HepG2 (cell line): Measurements from ENCODE around the gene TK1. TPM values are rescaled to one million over a fixed set of nuclear protein-coding genes. Genes with fewer than 3 reads are reported as not detected.

Experiments
- ARID4A ChIP-seq: sonication (generic); formaldehyde crosslinking; IDR thresholded peaks from 2 replicates; pipeline ENCODE4 v1.5.0; 2020; ENCODE audit warnings: mild to moderate bottlenecking, missing genetic modification reagents, borderline replicate concordance
- ATM ChIP-seq: fragments of 450-650 bp; IDR thresholded peaks from 2 replicates; pipeline ENCODE4 v1.7.1; 2017; ENCODE audit warnings: mild to moderate bottlenecking, borderline replicate concordance
- DR1 ChIP-seq: sonication (generic); formaldehyde crosslinking; IDR thresholded peaks from 2 replicates; pipeline ENCODE4 v1.8.0; 2021; ENCODE audit warnings: mild to moderate bottlenecking, missing genetic modification reagents, inconsistent platforms
- FOXO1 ChIP-seq: sonication (generic); formaldehyde crosslinking; IDR thresholded peaks from 2 replicates; pipeline ENCODE4 v1.4.0; 2020; ENCODE audit warnings: missing genetic modification reagents
- GTF3A ChIP-seq: sonication (generic); formaldehyde crosslinking; conservative IDR thresholded peaks from 2 replicates; pipeline ENCODE4 v1.4.0; 2020; ENCODE audit warnings: mild to moderate bottlenecking, missing genetic modification reagents
- MXD4 ChIP-seq: IDR thresholded peaks from 2 replicates; pipeline ENCODE4 v1.6.1; 2016; ENCODE audit warnings: mild to moderate bottlenecking, missing biosample characterization, missing genetic modification reagents
- NR2F1 ChIP-seq, 2 experiments: fragments of 450-650 bp in 1 of 2; formaldehyde crosslinking in 1 of 2; IDR thresholded peaks; 2 replicates each; pipeline versions ENCODE4 v1.5.0 to v1.6.1; 2016 to 2020; ENCODE audit warnings: mild to moderate bottlenecking in 1 of 2, missing compliant biosample characterization in 1 of 2, missing genetic modification reagents in 1 of 2, moderate library complexity in 1 of 2
- RBM39 ChIP-seq: fragments of 200-400 bp; formaldehyde crosslinking; IDR thresholded peaks from one replicate; pipeline ENCODE4 v1.6.1; 2018; ENCODE audit warnings: antibody characterized with exemption, mild to moderate bottlenecking, low read depth, low read length; ENCODE audit not compliant: poor library complexity, severe bottlenecking
- SCMH1 ChIP-seq: sonication (generic); formaldehyde crosslinking; IDR thresholded peaks from 2 replicates; pipeline ENCODE4 v1.9.0; 2021; ENCODE audit warnings: missing genetic modification reagents, mild to moderate bottlenecking, borderline replicate concordance
- SIN3A ChIP-seq: IDR thresholded peaks from 2 replicates; pipeline ENCODE4 v1.6.1; 2011; ENCODE audit warnings: low read depth, mild to moderate bottlenecking, control low read depth, low read length, borderline replicate concordance
- SNAPC4 ChIP-seq: sonication (generic); formaldehyde crosslinking; IDR thresholded peaks from 2 replicates; pipeline ENCODE4 v1.4.0; 2020; ENCODE audit warnings: mild to moderate bottlenecking, missing genetic modification reagents
- ZIK1 ChIP-seq: sonication (generic); formaldehyde crosslinking; IDR thresholded peaks from 2 replicates; pipeline ENCODE4 v1.5.0; 2020; ENCODE audit warnings: mild to moderate bottlenecking, low read depth, missing genetic modification reagents, borderline replicate concordance
- ZNF205 ChIP-seq: IDR thresholded peaks from 2 replicates; pipeline ENCODE4 v1.6.1; 2018; ENCODE audit warnings: missing biosample characterization, missing genetic modification reagents
- ZNF234 ChIP-seq: sonication (generic); formaldehyde crosslinking; conservative IDR thresholded peaks from 2 replicates; pipeline ENCODE4 v1.5.1; 2020; ENCODE audit warnings: mild to moderate bottlenecking, missing genetic modification reagents
- ZNF350 ChIP-seq: sonication (generic); formaldehyde crosslinking; IDR thresholded peaks from 2 replicates; pipeline ENCODE4 v1.4.0; 2020; ENCODE audit warnings: mild to moderate bottlenecking, low read depth, missing genetic modification reagents, borderline replicate concordance
- ZNF577 ChIP-seq: sonication (generic); formaldehyde crosslinking; IDR thresholded peaks from 2 replicates; pipeline ENCODE4 v1.4.0; 2020; ENCODE audit warnings: mild to moderate bottlenecking, low read depth, missing genetic modification reagents, borderline replicate concordance
- ZNF724P ChIP-seq: sonication (generic); formaldehyde crosslinking; IDR thresholded peaks from 2 replicates; pipeline ENCODE4 v1.8.0; 2022; ENCODE audit warnings: missing genetic modification reagents, borderline replicate concordance
- ZNF816 ChIP-seq: sonication (generic); formaldehyde crosslinking; IDR thresholded peaks from 2 replicates; pipeline ENCODE4 v1.8.0; 2022; ENCODE audit warnings: missing genetic modification reagents, mild to moderate bottlenecking, borderline replicate concordance
- polyA plus RNA-seq, 8 experiments: library from polyadenylated mRNA; depleted of rRNA in 3 of 8; stranded (reverse) in 7 of 8; unstranded in 1 of 8; fragments of >200 nt; fragmentation: Illumina TruSeq in 4 of 8; extraction: Trizol in 4 of 8; gene quantifications; 2 replicates each; pipeline versions ENCODE4 v1.2.1 to v1.2.3, GENCODE V29; 2011 to 2016; ENCODE audit warnings: low read depth in 4 of 8, missing spikeins in 1 of 8, mixed read lengths in 1 of 8; ENCODE audit not compliant: insufficient read depth in 1 of 8
- total RNA-seq, 5 experiments: library from RNA; depleted of rRNA; stranded (reverse); fragments of >200 nt; fragmentation: Illumina TruSeq; extraction: Trizol; gene quantifications; 2 replicates each; pipeline ENCODE4 v1.2.3, GENCODE V29; 2016; ENCODE audit warnings: low read depth in 1 of 5
- TF ChIP-seq, protein P1 (sequence below): sonication (generic); IDR thresholded peaks from 2 replicates; pipeline ENCODE4 v1.6.1; 2016; ENCODE audit warnings: low read depth, borderline replicate concordance

The TK1 gene
- total and polyA plus RNA-seq, 2 of the 13 experiments (the other 11 are each of a cell fraction or from before 2014, with no cell fraction given) = 45.0 to 96.0 TPM

DNA sequence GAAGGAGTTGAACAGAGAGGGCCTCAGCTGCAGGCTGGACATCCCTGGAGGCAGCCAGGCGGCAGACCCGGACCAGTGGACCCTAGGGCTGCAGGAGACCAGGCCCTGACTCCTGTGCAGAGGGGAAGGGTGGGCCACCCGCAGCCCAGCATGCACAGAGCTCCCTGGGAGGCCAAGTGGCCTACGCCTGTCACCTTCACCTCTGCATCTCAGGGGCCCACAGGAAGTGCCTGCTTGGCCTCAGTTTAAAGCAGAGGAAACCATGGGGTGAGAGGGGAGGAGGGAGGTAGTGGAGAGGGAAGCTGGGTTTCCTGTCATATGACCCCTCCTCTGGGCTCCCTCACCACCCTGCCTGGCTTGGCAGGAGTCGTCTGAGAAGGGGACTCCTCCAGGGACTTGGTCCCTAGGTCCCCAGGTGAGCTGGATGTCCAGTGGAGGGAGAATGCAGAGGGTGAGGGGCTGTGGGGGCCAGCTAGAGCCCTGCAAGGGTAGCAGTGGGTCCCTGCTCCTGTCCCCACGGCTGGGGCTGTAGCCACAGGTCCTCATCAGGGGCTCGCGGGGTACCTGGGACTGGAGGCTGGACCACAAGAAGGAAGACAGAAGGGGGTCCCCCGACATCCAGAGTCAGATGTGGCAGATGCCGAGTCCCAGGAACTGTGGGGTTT lies 56.3 kb downstream of the TK1 start, which contains the start of gene TMC8 (continued):
- TF ChIP-seq ARID4A (CRISPR knock-in tag) (peak; percentile 63; the same call in 1 of the 2 replicates), GTF3A (CRISPR knock-in tag) (no peak), SNAPC4 (CRISPR knock-in tag) (no peak), DR1 (CRISPR knock-in tag) (no peak), ZNF234 (CRISPR knock-in tag) (no peak), ZNF350 (CRISPR knock-in tag) (no peak; the same call in 1 of the 2 replicates), NR2F1 (CRISPR knock-in tag; IDR thresholded peaks at IDR 0.05) (peak in 1 of 2 experiments; percentile 71; a peak in 1 of 4 replicates), ZNF724P (CRISPR knock-in tag) (0 out of 2 replicates have a peak, but pooled peaks have one; percentile 18), ZNF205 (CRISPR knock-in tag) (no peak), ATM (no peak), MXD4 (CRISPR knock-in tag) (no peak), FOXO1 (CRISPR knock-in tag) (no peak), ZNF816 (CRISPR knock-in tag) (no peak), ZIK1 (0 out of 2 replicates have a peak, but pooled peaks have one; percentile 31), RBM39 (no peak), SCMH1 (CRISPR knock-in tag) (no peak), SIN3A (no peak), ZNF577 (CRISPR knock-in tag) (no peak)
- TF ChIP-seq, protein P1, sequence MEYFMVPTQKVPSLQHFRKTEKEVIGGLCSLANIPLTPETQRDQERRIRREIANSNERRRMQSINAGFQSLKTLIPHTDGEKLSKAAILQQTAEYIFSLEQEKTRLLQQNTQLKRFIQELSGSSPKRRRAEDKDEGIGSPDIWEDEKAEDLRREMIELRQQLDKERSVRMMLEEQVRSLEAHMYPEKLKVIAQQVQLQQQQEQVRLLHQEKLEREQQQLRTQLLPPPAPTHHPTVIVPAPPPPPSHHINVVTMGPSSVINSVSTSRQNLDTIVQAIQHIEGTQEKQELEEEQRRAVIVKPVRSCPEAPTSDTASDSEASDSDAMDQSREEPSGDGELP = peak; percentile 37; the same call in 1 of the 2 replicates
